ENCODE data around the gene VEZF1.
"Not testable (repeated sequence)": the region's sequence is repeated elsewhere in the genome, so short reads cannot be mapped to it uniquely, and the experiment has no call there.

Gene VEZF1

GRCh38 chr17:57974053-57974824 lies 13.8 kb downstream of the VEZF1 start:
- DNase-seq (ENCODE audit: low spot score): not testable (repeated sequence)

GRCh38 chr17:57972151-57972550 lies 15.9 kb downstream of the VEZF1 start:
- DNase-seq (ENCODE audit: low spot score): no peak

- no peak for DNase-seq (ENCODE audit: low spot score)
Observed at GRCh38 chr17:57971572-57971971, 16.5 kb downstream of the VEZF1 start.

- no peak for DNase-seq (ENCODE audit: low spot score)
Observed at GRCh38 chr17:57970710-57971109, 17.3 kb downstream of the VEZF1 start.

GRCh38 chr17:57968456-57968855 lies 19.6 kb downstream of the VEZF1 start:
- no peak for DNase-seq (ENCODE audit: low spot score)

GRCh38 chr17:57966875-57967274 lies 21.2 kb downstream of the VEZF1 start:
- DNase-seq (ENCODE audit: low spot score): no peak

- DNase-seq (ENCODE audit: low spot score): no peak
Observed at GRCh38 chr17:57966246-57966645, 21.8 kb downstream of the VEZF1 start.

- DNase-seq (ENCODE audit: low spot score): no peak
Observed at GRCh38 chr17:57965521-57966160, 22.4 kb downstream of the VEZF1 start.

- no peak for DNase-seq (ENCODE audit: low spot score)
Observed at GRCh38 chr17:57963149-57963511, 24.9 kb downstream of the VEZF1 start.

- DNase-seq (ENCODE audit: low spot score): no peak
Observed at GRCh38 chr17:57962279-57963148, 25.5 kb downstream of the VEZF1 start.

- no peak for DNase-seq (ENCODE audit: low spot score)
Observed at GRCh38 chr17:57959929-57960328, 28.1 kb downstream of the VEZF1 start.

GRCh38 chr17:57958391-57958790 lies 29.7 kb downstream of the VEZF1 start:
- DNase-seq (ENCODE audit: low spot score): not testable (repeated sequence)

- DNase-seq (ENCODE audit: low spot score): no peak
Observed at GRCh38 chr17:57957886-57958285, 30.2 kb downstream of the VEZF1 start.

- DNase-seq (ENCODE audit: low spot score): no peak
Observed at GRCh38 chr17:57957120-57957850, 30.8 kb downstream of the VEZF1 start.

- DNase-seq (ENCODE audit: low spot score): no peak
Observed at GRCh38 chr17:57956291-57957119, 31.5 kb downstream of the VEZF1 start.

- DNase-seq (ENCODE audit: low spot score): no peak
Observed at GRCh38 chr17:57955183-57955931, 32.7 kb downstream of the VEZF1 start, which contains the start of gene CUEDC1. TSS of gene CUEDC1 (minus strand) at chr17:57955412. CDS start at chr17:57885564, 69,848 bp downstream.

GRCh38 chr17:57954397-57955182 lies 33.5 kb downstream of the VEZF1 start:
- no peak for DNase-seq (ENCODE audit: low spot score)

- no peak for DNase-seq (ENCODE audit: low spot score)
Observed at GRCh38 chr17:57953705-57954396, 34.2 kb downstream of the VEZF1 start.

GRCh38 chr17:57953219-57953618 lies 34.8 kb downstream of the VEZF1 start:
- no peak for DNase-seq (ENCODE audit: low spot score)
